SU-DHL-6 (cell line): ENCODE measurements around the gene FTCD.

Experiments
- H2AFZ ChIP-seq: fragments of 200-600 bp; sonication (generic); 2 replicates; pipeline ENCODE4 v1.6.1; 2014; ENCODE audit warnings: low read depth, mild to moderate bottlenecking, moderate library complexity, mixed read lengths, antibody characterized with exemption, low read length; ENCODE audit not compliant: severe bottlenecking
- H3F3A ChIP-seq: fragments of 200-600 bp; shearing (Covaris generic); 2 replicates; pipeline ENCODE4 v1.6.0; 2016; ENCODE audit warnings: antibody characterized with exemption, mild to moderate bottlenecking; ENCODE audit not compliant: insufficient read depth
- H3K27ac ChIP-seq: fragments of 200-600 bp; sonication (generic); 2 replicates; pipeline ENCODE4 v1.5.1; 2016; ENCODE audit warnings: low read depth, mild to moderate bottlenecking, low read length, moderate library complexity, mixed read lengths
- H3K27me3 ChIP-seq: fragments of 200-600 bp; sonication (generic), shearing (Covaris generic); 2 replicates; pipeline ENCODE4 v1.6.0; 2014; ENCODE audit warnings: mild to moderate bottlenecking, low read length
- H3K36me3 ChIP-seq: fragments of 200-600 bp; sonication (generic); 2 replicates; pipeline ENCODE4 v1.6.1; 2014; ENCODE audit warnings: mild to moderate bottlenecking, low read length, mixed read lengths
- H3K4me2 ChIP-seq: fragments of 300-600, 200-600 bp; shearing (Covaris generic), sonication (generic); 2 replicates; pipeline ENCODE4 v1.6.0; 2014; ENCODE audit warnings: low read length, low read depth, mild to moderate bottlenecking; ENCODE audit not compliant: poor library complexity, severe bottlenecking
- H3K4me3 ChIP-seq: fragments of 200-600 bp; sonication (generic); 2 replicates; pipeline ENCODE4 v1.5.1; 2014; ENCODE audit warnings: antibody characterized with exemption, low read length, mild to moderate bottlenecking, mixed read lengths; ENCODE audit not compliant: insufficient read depth, poor library complexity, severe bottlenecking
- H3K79me2 ChIP-seq: fragments of 200-600 bp; sonication (generic); 2 replicates; pipeline ENCODE4 v1.6.1; 2014; ENCODE audit warnings: mild to moderate bottlenecking, low read length, moderate library complexity; ENCODE audit not compliant: insufficient read depth
- H3K9ac ChIP-seq: fragments of 200-600 bp; sonication (generic); 2 replicates; pipeline ENCODE4 v1.7.0; 2014; ENCODE audit warnings: mild to moderate bottlenecking, low read length
- H3K9me2 ChIP-seq: fragments of 200-600 bp; sonication (generic); replicated peaks from 2 replicates; pipeline ENCODE4 v1.6.1; 2014; ENCODE audit warnings: low read length; ENCODE audit not compliant: insufficient read depth
- H3K9me3 ChIP-seq: fragments of 200-600 bp; sonication (generic); 2 replicates; pipeline ENCODE4 v1.6.1; 2014; ENCODE audit warnings: low read length, mixed read lengths; ENCODE audit not compliant: insufficient read depth
- H4K20me1 ChIP-seq: fragments of 200-600 bp; sonication (generic); 2 replicates; pipeline ENCODE4 v1.6.1; 2014; ENCODE audit warnings: low read depth, mild to moderate bottlenecking, antibody characterized with exemption, low read length, moderate library complexity, mixed read lengths
- CTCF ChIP-seq: fragments of 200-600 bp; sonication (generic); IDR thresholded peaks from one replicate; pipeline ENCODE4 v1.5.1; 2017; ENCODE audit warnings: antibody characterized with exemption, mild to moderate bottlenecking, low read length, moderate library complexity; ENCODE audit not compliant: insufficient read depth, poor library complexity, severe bottlenecking
- EZH2phosphoT487 ChIP-seq: fragments of 200-600 bp; sonication (generic), shearing (Covaris generic); conservative IDR thresholded peaks from 2 replicates; pipeline ENCODE4 v1.6.1; 2018; ENCODE audit warnings: mild to moderate bottlenecking, antibody characterized with exemption, low read length, moderate library complexity, mixed read lengths

Gene FTCD

GRCh38 chr21:46100426-46100825 lies 55.0 kb downstream of the FTCD start:
- Histone ChIP-seq H3K79me2 (no peaks in the 10 kb centered on the region), H3K4me2 (no peak overlapping the region), H3K4me3 (no peak overlapping the region), H2AFZ (no peak overlapping the region), H3K9me3 (peaks cover 7% of the 10 kb centered on the region; the same call in 1 of the 2 replicates), H3K9ac (no peak overlapping the region), H3K36me3 (no peaks in the 10 kb centered on the region), H4K20me1 (no peaks in the 10 kb centered on the region), H3K27me3 (no peaks in the 10 kb centered on the region), H3F3A (no peaks in the 10 kb centered on the region), H3K27ac (no peak overlapping the region), H3K9me2 (no peaks in the 10 kb centered on the region)
- no peak for TF ChIP-seq CTCF
- TF ChIP-seq EZH2phosphoT487: no peak

- Histone ChIP-seq H3K27me3 (no peaks in the 10 kb centered on the region), H3K36me3 (no peaks in the 10 kb centered on the region), H3K9me2 (no peaks in the 10 kb centered on the region), H3K9ac (no peak overlapping the region), H3K9me3 (peaks cover 7% of the 10 kb centered on the region; the same call in 1 of the 2 replicates), H3K4me3 (no peak overlapping the region), H3K79me2 (no peaks in the 10 kb centered on the region), H2AFZ (no peak overlapping the region), H3K27ac (no peak overlapping the region), H4K20me1 (no peaks in the 10 kb centered on the region), H3F3A (no peaks in the 10 kb centered on the region), H3K4me2 (no peak overlapping the region)
- TF ChIP-seq EZH2phosphoT487: no peak
These were observed 55.4 kb downstream of the FTCD start for GRCh38 chr21:46100020-46100419.

GRCh38 chr21:46099476-46099875 lies 55.9 kb downstream of the FTCD start:
- Histone ChIP-seq H3K9me3 (peaks cover 7% of the 10 kb centered on the region; the same call in 1 of the 2 replicates), H3K36me3 (no peaks in the 10 kb centered on the region), H3K4me3 (no peak overlapping the region), H3K27ac (no peak overlapping the region), H3K79me2 (no peaks in the 10 kb centered on the region), H3K27me3 (no peaks in the 10 kb centered on the region), H3F3A (no peaks in the 10 kb centered on the region), H3K9me2 (no peaks in the 10 kb centered on the region), H3K4me2 (no peak overlapping the region), H3K9ac (no peak overlapping the region), H2AFZ (no peak overlapping the region), H4K20me1 (no peaks in the 10 kb centered on the region)
- TF ChIP-seq EZH2phosphoT487 (no peak), CTCF (no peak)

GRCh38 chr21:46098303-46099141 lies 56.9 kb downstream of the FTCD start:
- H3K4me2 ChIP-seq: no peak overlapping the region
- no peak overlapping the region for H3K4me3 ChIP-seq
- no peaks in the 10 kb centered on the region for H3K27me3 ChIP-seq
- H3K9ac ChIP-seq: no peak overlapping the region
- no peak overlapping the region for H3K27ac ChIP-seq
- no peaks in the 10 kb centered on the region for H3F3A ChIP-seq
- no peaks in the 10 kb centered on the region for H3K36me3 ChIP-seq
- H2AFZ ChIP-seq: no peak overlapping the region
- no peaks in the 10 kb centered on the region for H3K79me2 ChIP-seq
- peaks cover 7% of the 10 kb centered on the region; the same call in 1 of the 2 replicates for H3K9me3 ChIP-seq
- H3K9me2 ChIP-seq: no peaks in the 10 kb centered on the region
- no peaks in the 10 kb centered on the region for H4K20me1 ChIP-seq
- TF ChIP-seq CTCF (no peak), EZH2phosphoT487 (no peak)
